HG03064 (cell line): ENCODE results near the gene THBS1.

Source experiments
- ATAC-seq: cut with Tn5 transposase; IDR thresholded peaks from one replicate; pipeline ENCODE4 v1.9.1; 2021; ENCODE audit warnings: low read depth; ENCODE audit not compliant: unreplicated experiment

Gene THBS1

DNA sequence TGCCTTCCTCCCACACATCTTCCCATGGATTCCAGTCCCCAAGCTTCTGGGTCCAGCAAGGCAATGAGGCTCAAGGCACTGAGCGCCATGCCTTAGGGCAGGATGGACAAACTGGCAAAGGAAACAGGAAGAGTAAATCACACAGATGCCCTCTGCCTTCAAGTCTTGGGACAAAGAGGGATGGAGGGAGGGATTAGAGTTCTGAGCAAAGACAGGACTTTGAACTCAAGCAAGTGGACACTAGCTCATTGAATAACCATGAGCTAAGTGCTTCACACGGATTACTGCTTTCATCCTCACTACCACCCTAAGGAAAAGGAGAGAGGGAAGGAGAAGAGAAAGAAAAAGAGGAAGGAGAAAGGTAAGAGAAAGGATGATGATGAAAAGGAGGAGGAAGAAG, 7.6 kb upstream of the THBS1 start:
- ATAC-seq, result no peak

DNA sequence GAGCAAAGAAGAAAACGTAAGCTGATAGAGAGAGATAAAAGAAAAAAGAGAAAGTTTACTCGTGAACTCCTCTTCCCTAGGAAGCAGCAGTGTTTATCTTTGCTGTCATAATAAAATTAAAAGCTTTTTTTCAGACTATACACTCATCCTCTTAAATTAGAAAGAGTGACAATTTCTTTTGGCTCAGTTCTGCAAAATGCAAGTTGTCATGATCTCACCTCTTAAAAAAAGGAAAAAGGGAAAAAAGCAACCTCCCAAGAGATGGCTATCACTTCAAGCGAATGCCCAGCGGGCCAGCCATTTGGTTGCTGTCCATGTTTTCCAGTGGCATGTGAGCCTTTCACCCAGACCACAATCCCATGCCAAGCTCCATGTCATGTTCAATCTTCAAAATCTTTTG, 7.0 kb upstream of the THBS1 start:
- no peak for ATAC-seq

DNA sequence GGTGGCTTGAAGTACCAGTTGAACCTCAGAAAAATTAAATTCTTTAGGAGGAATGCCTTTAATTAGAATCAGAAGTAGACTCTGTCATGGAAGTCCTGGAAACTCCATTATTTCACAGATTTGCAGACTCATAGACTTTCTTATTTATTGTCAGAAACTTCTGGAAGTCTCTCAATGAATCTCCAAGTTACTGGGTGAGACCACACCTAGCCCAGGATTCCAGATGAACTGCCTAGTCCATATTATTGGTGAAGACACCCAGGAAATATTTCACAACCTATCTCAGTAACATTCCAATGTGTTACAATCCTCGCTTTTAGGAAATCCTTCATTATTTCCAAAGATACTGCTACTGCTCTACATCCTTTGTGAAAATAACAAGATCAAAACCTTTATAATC, 6.5 kb upstream of the THBS1 start:
- ATAC-seq, result no peak

DNA sequence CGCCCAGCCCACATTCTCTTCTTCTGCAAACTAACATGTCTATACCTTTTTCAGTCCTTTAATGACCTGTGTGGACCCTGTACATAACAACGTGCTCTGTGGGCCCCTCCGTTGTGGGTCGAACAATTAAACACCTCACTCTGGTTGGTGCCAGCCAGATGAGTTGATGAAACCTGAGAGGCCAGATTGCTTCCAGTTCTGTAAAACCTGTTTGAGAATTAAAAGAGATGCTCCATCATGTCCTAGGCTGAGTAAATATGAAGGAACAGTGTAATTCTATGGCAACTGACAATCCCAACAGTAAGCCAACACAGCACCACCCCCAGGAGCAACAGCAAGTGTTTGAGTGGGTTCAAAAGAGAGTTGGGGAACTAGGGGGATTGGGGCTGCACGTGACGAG, 5.7 kb upstream of the THBS1 start:
- ATAC-seq, result no peak

DNA sequence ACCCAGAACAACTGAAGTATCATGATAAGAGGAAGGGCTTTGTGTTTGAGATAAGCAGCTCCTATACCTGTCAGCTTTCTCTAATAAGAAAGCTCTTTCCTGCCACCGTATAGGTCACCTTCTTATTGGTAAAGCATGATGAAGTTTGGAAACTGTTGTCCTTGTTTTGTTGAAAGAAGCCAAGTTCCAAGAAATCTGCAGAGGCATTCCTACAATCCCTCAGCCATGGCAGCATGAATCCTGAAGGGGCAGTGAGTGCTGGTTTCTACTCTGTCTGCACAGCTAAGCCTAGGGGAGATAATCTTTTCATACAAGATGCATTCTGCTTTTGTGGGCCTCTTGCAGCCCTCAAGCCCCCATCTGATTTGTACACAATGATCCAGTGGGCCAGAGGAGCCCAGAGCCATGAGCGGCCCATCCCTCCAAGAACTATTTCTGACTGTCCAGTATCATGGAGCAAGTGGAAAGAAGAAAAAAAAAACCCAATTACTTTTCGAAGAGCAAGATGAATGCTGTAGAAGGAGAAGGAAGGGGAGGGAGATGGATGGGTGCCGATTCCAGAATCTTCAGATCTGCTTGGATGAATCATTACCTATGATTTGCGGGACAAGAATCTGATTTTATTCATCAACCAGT, 1.9 kb upstream of the THBS1 start:
- ATAC-seq, result no peak

DNA sequence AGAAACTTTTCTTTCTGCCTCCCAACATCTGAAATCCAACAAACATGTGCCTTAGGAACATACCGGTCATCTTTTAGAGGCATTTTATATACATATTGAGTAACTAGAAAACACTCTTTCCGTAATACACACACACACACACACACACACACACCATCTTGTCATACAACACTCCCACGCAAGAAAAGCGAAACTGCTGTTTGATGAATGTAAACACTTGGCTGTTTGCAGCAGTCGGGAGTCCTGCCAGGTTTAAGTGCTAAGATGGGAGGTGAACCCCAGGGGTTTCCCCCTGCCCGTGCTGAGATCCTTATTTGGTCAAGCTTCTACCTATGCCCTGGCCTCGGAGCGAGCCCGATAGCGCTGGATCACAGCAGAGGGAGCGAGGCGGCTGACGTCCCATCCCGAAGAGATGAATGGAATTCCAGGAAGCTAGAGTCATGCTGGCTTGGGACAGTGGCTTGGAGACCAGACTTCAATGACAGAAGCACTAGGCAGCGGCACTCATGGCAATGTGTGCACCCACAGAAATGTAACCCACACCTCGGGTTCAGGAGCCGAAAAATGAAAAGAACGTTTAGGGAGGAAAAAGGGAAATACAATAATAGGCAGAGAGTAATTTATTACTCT, 1.3 kb upstream of the THBS1 start:
- no peak for ATAC-seq

DNA sequence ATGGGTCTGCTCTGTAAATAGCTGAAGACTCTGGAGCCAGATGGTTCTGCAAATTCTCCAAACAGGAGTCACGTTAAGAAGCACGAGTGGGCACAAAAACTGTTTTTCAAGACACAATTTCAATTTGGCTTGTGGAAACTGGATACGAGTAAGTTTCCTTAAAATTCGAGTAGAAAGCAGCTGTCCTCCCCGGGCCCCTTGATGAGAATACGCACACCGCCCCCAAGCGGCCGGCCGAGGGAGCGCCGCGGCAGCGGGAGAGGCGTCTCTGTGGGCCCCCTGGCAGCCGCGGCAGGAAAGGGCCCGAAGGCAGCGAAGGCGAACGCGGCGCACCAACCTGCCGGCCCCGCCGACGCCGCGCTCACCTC, 778 bp upstream of the THBS1 start:
- ATAC-seq, result peak; percentile 81

DNA sequence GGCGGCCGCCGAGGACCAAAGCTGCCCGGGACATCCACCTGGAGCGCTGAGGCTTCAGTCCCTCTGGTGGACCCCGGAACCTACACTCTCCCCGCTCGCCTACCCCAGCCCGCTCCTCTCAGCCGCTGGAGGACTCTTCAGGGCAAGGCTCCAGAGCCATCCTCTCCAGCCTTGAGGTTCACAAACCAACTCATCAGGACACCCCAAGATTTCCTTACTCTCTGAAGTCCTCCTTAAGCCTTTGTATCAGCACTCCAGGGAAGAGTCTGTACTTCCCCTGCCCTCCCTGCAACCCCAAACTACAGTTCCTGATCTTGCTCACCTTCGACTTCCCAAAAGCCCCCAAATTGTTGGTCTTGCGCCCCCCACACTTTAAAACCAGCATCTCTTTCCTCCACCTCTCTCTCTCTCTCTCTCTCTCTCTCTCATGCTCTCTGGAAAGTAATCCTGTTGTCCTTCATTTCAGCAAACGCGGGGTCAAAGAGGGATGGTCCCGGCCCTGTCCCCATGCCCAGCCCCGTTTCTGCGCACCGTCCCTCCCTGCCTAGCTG, 438 bp downstream of the THBS1 start:
- no peak for ATAC-seq

DNA sequence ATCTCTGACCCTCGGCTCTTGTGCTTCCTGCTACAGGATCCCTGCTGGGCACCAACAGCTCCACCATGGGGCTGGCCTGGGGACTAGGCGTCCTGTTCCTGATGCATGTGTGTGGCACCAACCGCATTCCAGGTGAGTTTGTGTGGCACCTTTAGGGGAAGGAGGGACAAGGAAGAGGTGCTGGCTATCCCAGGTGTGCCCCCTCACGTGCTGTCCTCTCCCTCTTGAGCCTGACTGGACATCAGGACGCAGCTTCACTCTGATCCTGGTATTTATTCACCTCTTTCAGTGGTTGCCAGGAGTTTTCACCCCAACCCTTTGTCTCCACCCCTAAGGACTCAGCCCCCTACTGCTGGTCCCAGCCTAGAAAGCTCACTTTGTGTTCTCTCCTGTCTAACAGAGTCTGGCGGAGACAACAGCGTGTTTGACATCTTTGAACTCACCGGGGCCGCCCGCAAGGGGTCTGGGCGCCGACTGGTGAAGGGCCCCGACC, 960 bp downstream of the THBS1 start:
- no peak for ATAC-seq

DNA sequence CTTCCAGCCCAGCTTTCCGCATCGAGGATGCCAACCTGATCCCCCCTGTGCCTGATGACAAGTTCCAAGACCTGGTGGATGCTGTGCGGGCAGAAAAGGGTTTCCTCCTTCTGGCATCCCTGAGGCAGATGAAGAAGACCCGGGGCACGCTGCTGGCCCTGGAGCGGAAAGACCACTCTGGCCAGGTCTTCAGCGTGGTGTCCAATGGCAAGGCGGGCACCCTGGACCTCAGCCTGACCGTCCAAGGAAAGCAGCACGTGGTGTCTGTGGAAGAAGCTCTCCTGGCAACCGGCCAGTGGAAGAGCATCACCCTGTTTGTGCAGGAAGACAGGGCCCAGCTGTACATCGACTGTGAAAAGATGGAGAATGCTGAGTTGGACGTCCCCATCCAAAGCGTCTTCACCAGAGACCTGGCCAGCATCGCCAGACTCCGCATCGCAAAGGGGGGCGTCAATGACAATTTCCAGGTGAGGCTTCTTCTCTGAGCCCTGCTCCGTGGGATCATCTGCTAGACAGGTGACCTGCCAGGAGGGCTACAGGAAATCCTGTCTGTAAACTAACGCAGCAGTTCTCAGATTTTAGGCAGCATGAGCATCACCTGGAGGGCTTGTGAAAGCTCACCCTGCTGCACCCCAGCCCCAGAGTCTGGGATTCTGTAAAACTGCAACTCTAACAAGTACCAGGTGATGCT, 1.6 kb downstream of the THBS1 start:
- ATAC-seq, result no peak

DNA sequence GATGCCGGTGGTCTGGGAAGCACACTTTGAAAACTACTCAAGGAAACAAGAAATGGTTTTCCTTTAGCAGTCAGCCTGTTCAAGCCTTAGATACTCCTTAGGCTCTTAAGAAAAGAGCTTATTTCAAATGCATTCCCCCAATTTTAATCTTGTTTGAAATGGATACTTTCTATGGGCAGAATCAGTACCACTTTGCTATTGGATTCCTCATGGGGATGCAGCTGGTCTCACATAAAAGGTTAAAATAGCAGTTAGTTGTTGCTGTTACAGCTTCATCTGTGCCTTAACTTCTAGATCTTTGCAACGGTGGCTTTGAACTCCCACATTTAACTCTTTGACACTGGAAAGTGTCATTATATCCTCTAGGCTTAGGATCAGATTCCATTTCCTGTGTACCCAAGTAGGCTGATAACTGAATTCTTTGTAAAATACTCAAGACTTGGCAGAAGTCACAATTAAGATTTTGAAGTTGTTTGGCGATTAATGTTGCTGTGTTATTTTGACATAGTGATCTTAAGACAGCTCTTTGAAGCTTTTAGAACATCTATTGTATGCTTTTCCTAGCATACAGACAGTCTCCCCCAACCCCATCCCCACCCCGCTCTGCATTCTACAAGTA, 2.2 kb downstream of the THBS1 start:
- ATAC-seq, result no peak

DNA sequence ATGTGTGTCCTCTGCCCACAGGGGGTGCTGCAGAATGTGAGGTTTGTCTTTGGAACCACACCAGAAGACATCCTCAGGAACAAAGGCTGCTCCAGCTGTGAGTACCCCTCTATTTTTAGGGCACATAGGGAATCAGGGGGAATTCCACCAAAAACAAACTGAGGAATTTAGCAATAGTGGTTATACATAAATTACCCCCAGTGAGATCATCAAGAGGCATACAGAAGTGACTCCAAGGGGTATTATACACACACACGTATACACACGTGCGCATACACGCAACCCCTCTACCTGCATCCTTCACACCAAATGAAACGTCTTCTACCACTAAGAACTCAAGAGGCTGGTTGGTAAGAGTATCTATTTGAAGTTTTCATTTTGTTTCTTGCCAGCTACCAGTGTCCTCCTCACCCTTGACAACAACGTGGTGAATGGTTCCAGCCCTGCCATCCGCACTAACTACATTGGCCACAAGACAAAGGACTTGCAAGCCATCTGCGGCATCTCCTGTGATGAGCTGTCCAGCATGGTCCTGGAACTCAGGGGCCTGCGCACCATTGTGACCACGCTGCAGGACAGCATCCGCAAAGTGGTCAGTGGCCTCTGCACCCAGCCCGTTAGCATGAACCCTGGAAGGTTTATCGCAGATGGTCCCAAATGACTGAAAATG, 2.9 kb downstream of the THBS1 start:
- no peak for ATAC-seq

DNA sequence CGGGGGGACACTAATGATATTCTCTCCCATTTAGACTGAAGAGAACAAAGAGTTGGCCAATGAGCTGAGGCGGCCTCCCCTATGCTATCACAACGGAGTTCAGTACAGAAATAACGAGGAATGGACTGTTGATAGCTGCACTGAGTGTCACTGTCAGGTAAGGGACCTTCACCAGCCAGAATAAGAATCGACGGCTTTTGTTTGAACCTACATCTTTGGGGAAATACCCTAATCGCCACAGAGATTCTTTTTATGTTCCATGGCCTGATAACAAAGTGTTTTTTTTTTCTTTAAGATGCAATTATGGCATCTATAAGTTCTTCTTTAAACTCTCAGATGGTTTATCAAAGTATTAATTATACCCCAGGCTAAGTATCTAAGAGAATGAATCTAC, 3.4 kb downstream of the THBS1 start:
- ATAC-seq, result no peak

DNA sequence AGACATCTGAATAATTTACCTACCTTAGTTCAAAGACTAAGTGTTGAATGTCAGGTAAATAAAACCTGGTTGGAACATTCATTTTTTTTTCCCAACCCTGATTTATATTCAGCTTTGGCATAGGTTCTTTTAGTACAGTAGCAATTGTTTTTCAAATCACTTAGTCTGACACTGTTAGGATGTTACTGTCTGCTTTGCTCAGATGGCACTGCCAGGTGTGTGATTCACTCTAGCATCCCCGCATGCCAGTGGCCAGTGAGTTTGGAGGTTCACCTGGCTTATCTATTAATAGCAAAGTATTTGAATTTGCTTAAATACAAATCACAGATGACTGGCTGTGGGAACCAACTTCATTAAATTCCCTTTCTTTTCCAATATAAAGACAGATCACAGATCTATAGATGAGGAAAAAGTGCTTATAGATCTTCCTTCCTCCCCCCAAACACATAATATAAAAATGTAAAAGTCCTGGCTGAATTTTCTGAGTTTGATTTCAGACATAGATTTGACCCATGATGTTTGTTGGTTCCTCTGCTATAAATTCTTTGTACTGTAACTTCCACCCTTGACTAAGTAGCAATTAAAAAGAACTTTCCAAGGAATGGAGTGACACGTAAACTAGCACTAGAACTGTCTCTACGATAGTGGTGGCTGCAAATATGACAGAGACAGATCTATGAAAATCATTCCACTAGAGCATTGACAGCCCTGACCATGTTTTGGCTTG, 3.9 kb downstream of the THBS1 start:
- ATAC-seq, result no peak

DNA sequence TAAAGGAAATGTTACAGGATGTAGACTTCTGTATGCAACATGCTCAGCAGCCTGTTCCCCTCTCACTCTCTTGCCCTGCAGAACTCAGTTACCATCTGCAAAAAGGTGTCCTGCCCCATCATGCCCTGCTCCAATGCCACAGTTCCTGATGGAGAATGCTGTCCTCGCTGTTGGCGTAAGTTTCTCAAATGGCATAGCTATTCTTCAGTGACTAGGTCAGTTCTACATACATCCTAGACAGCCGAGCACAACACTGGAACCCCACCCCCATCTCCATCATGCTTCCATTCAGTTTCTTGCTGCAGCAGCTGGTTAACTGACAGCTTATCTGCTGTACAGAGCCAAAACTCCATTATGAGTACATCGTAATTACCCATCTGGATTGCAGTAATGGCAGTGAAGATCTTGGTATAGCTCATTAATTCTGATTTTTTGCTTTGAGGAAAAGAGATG, 4.5 kb downstream of the THBS1 start:
- ATAC-seq, result no peak

DNA sequence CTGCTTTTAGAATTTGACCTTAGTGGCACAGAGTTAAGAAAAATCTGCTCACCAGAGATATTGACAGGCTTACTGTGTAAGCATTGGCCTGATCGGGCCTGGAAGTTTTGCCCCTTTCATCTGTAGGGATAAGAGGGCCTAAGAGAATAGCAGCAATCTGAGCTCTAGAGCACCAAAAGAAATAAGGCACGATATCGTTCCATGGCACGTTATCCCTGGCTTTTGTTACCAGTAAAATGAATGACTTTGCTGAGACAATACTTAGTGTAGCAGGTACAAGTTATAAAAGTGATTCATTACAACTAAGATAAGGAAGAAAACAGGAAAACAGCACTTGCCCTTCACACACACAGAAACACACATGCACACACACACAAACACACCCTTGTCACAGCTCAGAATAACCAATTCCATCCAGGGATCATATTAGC, 5.0 kb downstream of the THBS1 start:
- ATAC-seq, result no peak

DNA sequence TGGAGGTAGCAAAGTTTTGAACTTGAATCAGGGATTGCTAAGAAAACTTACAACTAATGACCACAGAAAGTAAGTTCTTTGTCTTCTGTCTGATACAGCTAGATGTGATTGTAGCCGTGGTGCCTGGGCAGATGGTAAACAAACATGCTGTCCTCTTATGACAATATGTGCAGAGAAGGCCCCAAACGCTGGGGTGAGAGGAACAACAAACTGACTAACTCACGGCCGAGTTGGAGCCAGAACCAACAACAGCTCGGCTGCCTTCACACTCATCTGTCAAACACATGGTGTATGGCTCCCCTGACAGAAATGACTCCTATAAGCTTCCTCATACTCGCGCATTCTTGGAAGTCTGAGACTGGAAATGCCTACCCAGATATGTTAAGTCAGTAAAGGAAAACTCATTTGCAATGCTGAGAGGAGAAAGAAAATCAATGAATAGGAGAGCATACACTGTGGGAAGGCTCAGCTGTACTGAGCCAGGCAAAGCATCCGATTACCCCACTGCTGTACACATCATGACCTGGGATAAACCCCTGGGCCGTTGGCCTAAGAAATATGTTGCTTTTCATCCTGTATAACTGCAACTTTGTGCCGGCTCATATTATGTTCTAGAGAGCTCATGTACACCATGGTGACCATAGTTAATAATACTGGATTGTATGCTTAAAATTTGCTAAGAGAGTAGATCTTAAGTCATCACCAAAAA, 5.7 kb downstream of the THBS1 start:
- no peak for ATAC-seq

DNA sequence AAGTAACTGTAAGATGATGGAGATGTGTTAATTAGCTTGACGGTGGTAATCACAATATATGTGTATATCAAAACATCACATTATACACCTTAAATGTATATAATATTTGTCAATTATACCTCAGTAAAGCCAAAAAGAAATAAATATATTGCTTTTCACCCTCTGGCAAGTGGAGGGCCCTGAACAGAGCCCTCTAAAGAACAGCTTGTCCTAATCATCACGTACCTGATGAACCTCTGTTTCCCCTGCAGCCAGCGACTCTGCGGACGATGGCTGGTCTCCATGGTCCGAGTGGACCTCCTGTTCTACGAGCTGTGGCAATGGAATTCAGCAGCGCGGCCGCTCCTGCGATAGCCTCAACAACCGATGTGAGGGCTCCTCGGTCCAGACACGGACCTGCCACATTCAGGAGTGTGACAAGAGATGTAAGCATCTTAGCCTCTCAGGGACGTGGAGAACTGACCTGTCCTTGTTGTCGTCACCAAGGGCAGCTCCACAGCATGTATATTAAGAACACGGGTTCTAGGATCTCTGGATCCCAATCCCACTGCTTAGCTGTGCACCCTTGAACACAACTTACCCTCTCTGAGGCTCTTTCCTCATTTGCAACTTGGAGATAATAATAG, 6.3 kb downstream of the THBS1 start:
- ATAC-seq, result no peak
